Fibroblast of skin of scalp (primary cell): ENCODE measurements around the gene C3orf22.

Experiments
- DNase-seq: peaks from one replicate; pipeline ENCODE4 v3.0.0-alpha.2; 2013

C3orf22 gene

DNA sequence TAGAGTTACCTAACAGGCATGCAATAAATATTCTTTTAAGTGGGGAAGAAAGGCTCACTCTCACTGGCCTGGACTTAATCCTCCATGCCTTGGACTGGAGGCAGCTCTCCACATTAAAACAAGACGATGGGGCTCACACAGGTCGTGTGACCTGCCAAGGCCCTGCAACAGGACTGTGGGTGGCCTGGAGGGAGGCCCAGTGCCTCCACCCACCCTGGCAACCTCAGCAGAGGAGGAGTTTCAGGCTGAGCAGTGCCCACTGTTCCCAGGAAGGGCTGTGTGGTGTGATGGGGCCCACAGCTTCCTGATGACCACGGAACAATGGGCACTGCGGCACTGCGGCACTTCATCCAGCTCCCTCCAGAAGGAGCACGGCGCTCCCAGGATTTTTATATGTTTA, 46.7 kb downstream of the C3orf22 start:
- no peak for DNase-seq

DNA sequence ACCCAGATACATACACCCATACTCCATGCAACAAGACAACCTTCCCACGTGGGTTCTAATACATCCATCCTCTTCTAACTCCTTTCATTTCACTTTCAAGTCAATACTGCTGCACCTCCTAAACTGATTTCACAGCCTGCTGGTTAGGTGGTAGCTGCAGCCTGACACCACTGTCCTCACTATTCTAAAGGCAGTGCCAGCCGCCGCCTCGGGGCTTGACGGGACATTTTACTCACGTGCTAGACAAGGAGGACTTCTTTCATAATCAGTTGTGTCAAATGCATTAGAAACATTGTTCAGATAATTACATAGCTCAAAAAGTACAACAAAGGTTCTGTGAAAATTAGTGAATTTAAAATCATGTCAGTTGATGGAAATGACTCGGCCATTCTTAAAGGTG, 47.4 kb downstream of the C3orf22 start:
- DNase-seq, result no peak

DNA sequence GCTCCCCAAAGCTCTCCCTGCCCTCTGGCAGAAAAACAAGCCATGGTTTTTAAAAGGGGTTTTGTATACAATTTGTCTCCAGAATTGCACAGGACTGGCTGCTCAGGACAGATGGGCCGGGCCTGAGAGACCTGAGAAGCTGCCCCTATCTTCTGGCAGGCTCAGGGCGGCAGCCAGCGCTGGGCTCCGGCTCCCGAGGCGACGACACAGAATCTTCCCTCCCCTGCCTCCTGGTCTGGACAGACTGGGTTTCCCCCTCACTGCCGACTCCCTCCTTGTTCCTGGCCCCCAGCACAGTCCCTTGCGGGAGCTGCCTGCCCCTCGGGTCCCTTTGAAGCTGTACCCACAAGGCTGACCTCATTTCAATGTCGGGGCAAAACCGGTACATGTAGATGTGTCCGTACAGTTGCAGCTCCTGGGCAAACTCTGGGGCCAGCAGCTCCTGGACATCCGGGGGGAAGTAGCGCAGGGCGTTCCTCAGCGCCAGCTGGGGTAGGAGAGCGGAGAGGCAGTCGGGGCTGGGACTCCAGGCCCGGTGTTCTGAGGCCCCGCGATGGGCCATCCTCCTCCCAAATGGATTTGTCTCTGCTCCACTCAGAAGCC, 48.3 kb downstream of the C3orf22 start:
- no peak for DNase-seq

DNA sequence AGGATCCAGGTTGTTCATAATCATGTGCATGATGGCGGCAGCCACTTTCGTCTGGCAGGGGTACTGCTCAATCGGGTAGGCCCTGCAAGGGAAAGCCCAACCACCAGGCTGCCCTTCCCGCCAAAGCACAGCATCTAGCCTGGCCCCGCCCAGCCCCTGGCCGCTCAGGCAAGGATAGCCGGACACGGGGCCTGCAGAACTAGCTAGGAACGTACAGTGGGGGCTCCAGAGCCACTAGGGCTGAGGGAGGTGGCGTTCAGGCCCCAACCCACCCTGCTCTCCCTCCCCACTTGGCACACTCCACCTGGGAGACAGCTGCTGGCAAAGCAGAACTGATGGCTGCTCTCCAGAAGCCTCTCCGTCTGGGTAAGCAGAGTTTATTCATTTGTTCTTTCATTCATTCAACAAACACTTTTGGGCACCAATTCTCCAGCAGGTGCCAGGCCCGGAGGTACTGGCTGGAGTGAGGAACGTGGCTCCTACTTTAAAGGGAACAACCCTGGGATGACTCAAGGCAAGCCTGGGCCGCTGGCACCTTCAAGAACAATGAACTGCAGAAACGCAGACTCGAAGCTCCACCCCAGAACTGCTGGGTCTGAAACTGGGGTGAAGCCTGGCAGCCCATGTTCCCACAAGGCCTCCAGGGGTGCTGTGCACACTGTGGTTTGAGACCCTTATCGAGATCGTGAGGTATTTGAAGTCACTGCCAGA, 49.0 kb downstream of the C3orf22 start:
- DNase-seq, result no peak

DNA sequence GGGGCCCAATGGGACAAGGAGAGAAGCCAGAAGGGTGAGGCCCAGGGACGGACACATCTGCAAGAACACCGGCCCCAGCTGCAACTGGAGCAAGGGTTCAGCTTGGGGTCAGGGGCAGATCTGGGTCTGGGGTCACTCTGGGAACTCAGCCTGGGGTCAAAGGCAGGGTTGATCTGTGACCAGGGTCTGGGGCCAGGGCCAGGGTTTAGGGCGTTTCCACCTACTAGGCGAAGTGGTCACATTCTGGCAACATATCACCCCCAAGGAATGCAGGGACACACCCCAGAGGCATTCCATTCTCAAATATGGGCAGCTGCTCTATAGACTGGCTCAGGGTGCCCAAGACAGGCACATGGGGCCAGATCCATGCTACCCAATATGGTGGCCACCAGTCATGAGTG, 50.2 kb downstream of the C3orf22 start:
- DNase-seq, result peak; percentile 38

DNA sequence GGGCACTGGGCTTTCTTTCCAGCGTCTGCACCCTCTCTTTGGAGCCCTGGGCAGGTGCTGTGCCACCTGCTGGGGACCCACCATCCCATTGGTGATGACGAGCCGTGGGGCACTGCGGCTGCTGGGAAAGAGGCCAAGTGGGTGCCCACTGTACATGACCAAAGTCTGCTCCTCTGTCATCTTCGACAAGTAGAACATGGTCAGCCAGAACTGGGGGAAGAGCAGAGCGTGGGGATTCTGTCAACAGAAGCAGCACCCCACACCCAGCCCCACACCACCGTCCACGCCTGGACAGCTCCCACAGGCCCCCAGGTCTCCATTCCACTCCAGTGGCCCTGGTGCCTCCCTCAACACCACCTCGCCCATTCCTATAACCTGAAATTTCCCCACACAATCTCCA, 50.8 kb downstream of the C3orf22 start:
- no peak for DNase-seq

DNA sequence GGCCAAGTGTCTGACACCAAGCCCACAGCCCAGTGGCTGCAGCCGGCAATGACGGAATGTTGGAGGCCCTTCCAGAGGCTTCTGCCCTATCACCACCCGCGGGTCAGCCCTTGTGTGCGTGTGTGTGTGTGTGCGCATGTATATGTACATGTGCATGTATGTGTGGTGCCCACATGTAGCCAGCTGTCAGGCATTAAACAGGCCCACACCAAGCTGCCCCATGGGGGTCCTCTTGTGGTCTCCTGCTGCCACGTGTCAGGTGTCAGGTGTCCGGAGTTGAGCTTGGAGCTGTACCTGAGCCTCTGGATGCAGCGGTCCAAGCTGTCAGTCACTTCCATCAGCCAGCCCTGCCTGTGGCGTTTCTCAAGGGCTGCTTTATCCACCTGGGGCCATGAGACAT, 55.0 kb downstream of the C3orf22 start:
- DNase-seq, result no peak

DNA sequence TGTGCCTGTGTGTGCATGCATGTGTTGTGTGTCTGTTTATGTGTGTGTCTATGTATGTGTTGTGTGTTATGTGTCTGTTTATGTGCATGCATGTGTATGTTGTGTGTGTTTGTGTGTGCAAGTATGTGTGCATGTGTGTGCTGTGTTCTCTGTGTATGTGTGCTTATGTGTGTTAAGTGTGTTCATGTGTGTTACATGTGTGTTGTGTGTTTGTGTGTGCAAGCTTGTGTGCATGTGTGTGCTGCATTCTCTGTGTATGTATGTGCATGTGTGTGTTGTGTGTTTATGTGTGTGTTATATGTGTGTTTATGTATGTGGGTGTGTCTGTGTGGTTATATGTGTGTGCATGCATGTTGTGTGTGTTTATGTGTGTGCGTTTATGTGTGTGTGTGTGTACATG, 56.1 kb downstream of the C3orf22 start:
- DNase-seq, result no peak

DNA sequence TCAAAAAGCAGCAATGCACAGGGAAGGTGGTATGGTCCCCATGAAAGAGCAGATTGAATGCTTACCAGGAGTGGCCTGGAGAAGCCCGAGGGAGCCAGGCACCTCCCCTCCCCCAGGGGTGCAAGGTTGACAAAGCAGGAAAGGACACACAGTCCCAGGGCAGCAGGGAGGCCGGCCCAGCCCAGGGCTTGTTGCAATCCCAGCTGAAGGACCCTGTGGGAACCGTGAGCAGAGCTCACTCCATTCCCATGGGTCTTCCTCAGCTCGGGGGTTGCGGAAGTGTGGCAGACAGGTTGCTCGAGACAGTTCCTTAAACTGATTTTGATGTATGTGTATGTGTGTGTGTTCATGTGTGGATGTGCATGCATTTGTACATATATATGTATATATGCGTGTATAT, 57.0 kb downstream of the C3orf22 start:
- no peak for DNase-seq

DNA sequence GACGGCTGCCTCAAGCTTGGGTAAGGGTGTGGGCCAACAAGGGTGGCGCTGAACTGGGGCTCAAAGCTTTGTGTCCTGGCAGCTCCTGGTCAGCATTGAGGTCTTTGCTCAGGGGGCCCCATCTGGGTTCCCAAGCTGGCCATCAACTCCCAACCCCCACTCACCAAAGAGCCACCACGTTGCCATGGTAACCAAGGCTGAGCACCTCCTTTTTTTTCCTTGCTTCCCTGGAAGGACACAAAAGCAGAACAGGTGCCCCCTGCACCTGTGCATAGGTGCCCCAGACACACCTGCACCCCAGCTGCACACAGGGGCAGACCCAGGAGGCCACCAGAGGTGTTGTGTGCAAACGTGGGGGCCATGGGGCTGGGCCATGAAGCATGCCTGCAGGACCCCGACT, 57.7 kb downstream of the C3orf22 start:
- DNase-seq, result no peak

DNA sequence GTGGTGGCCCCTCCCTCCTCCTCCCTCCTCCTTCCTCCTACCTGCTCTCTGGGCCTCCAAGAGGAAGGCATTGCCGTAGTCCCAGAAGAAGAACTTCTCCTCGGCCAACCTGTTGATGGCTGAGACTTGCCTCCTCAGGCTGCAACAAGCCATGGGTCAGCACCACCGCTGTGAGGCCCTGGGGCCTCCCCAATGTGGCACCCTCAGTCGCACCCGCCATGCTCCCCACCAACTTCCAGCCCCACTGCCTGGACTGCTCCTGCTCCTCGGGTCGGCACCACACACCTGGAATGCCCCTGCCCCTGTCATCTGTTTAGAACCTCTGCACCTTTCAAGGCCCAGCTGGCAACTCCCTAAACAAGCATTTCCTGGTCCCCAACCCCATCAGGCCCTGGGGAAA, 58.7 kb downstream of the C3orf22 start:
- DNase-seq, result no peak
